Astrocyte (in vitro differentiated cells and primary cell): ENCODE results near the gene DCTPP1.

ENCODE experiments used
- CTCF ChIP-seq: IDR thresholded peaks from 2 replicates; pipeline ENCODE4 v1.5.1; 2011; ENCODE audit warnings: low read depth, mild to moderate bottlenecking, inconsistent platforms, low read length, moderate library complexity; ENCODE audit not compliant: insufficient read depth
- EZH2 ChIP-seq: IDR thresholded peaks from 2 replicates; pipeline ENCODE4 v1.6.1; 2012; ENCODE audit warnings: mild to moderate bottlenecking, low read length, inconsistent platforms; ENCODE audit not compliant: insufficient read depth

GRCh38 chr16:30395992-30396585 lies 33.7 kb downstream of the DCTPP1 start:
- TF ChIP-seq CTCF (no peak), EZH2 (no peak)
